H9 (cell line): ENCODE results near the gene CACNA1A. TPM values are rescaled to one million over a fixed set of nuclear protein-coding genes. Genes with fewer than 3 reads are reported as not detected.

Source experiments
- DNase-seq: peaks from one replicate; pipeline ENCODE4 v3.0.0-alpha.2; 2017
- H2AFZ ChIP-seq: one replicate; pipeline ENCODE4 v1.6.1; 2013; ENCODE audit warnings: mild to moderate bottlenecking, low read length, control low read depth, moderate library complexity
- H2AK5ac ChIP-seq: 2 replicates; pipeline ENCODE4 v1.6.1; 2013; ENCODE audit warnings: low read length, control low read depth, mixed read lengths; ENCODE audit not compliant: insufficient read length
- H2BK120ac ChIP-seq: one replicate; pipeline ENCODE4 v1.6.1; 2013; ENCODE audit warnings: low read depth, mild to moderate bottlenecking, low read length, control low read depth, inconsistent platforms; ENCODE audit not compliant: poor library complexity, severe bottlenecking
- H2BK12ac ChIP-seq: 2 replicates; pipeline ENCODE4 v1.6.1; 2013; ENCODE audit warnings: low read length, control low read depth, mixed read lengths, low read depth; ENCODE audit not compliant: insufficient read length
- H2BK15ac ChIP-seq: 2 replicates; pipeline ENCODE4 v1.6.1; 2013; ENCODE audit warnings: low read depth, low read length, control low read depth
- H2BK20ac ChIP-seq: one replicate; pipeline ENCODE4 v1.6.1; 2013; ENCODE audit warnings: low read depth, mild to moderate bottlenecking, low read length, control low read depth, inconsistent platforms; ENCODE audit not compliant: poor library complexity, severe bottlenecking
- H2BK5ac ChIP-seq: 2 replicates; pipeline ENCODE4 v1.6.1; 2013; ENCODE audit warnings: low read length, control low read depth, mixed read lengths; ENCODE audit not compliant: insufficient read length
- H3K14ac ChIP-seq: 2 replicates; pipeline ENCODE4 v1.6.1; 2013; ENCODE audit warnings: low read length, control low read depth; ENCODE audit not compliant: insufficient read depth
- H3K18ac ChIP-seq: 2 replicates; pipeline ENCODE4 v1.6.1; 2013; ENCODE audit warnings: low read depth, mild to moderate bottlenecking, mixed read lengths, low read length, control low read depth; ENCODE audit not compliant: insufficient read length
- H3K23ac ChIP-seq: 2 replicates; pipeline ENCODE4 v1.6.1; 2013; ENCODE audit warnings: low read length, control low read depth, mixed read lengths, low read depth; ENCODE audit not compliant: insufficient read length
- H3K23me2 ChIP-seq: 2 replicates; pipeline ENCODE4 v1.6.1; 2013; ENCODE audit warnings: low read depth, mild to moderate bottlenecking, mixed read lengths, low read length, control low read depth; ENCODE audit not compliant: insufficient read length, poor library complexity, severe bottlenecking
- H3K27ac ChIP-seq: 2 replicates; pipeline ENCODE4 v1.5.1; 2013; ENCODE audit warnings: low read length, control low read depth, mixed read lengths, low read depth; ENCODE audit not compliant: insufficient read length
- H3K27me3 ChIP-seq: 2 replicates; pipeline ENCODE4 v1.6.1; 2013; ENCODE audit warnings: low read length, control low read depth, inconsistent platforms; ENCODE audit not compliant: insufficient read depth
- H3K4ac ChIP-seq: 2 replicates; pipeline ENCODE4 v1.6.1; 2013; ENCODE audit warnings: low read depth, mild to moderate bottlenecking, control low read depth, inconsistent platforms, low read length, moderate library complexity
- H3K4me1 ChIP-seq: 2 replicates; pipeline ENCODE4 v1.6.1; 2013; ENCODE audit warnings: low read length, control low read depth, inconsistent platforms; ENCODE audit not compliant: insufficient read depth
- H3K4me2 ChIP-seq: 2 replicates; pipeline ENCODE4 v1.6.1; 2013; ENCODE audit warnings: low read length, control low read depth, mixed read lengths; ENCODE audit not compliant: insufficient read length, insufficient read depth
- H3K56ac ChIP-seq: 2 replicates; pipeline ENCODE4 v1.6.1; 2013; ENCODE audit warnings: low read depth, mild to moderate bottlenecking, mixed read lengths, low read length, control low read depth; ENCODE audit not compliant: insufficient read length
- H3K79me1 ChIP-seq: 2 replicates; pipeline ENCODE4 v1.6.1; 2013; ENCODE audit warnings: low read depth, mild to moderate bottlenecking, moderate library complexity, low read length, control low read depth, inconsistent platforms; ENCODE audit not compliant: insufficient read depth, poor library complexity, severe bottlenecking
- H3K79me2 ChIP-seq: 2 replicates; pipeline ENCODE4 v1.6.1; 2013; ENCODE audit warnings: low read length, control low read depth, inconsistent platforms; ENCODE audit not compliant: insufficient read depth
- H3K9ac ChIP-seq: 2 replicates; pipeline ENCODE4 v1.6.1; 2013; ENCODE audit warnings: low read length, control low read depth, mixed read lengths; ENCODE audit not compliant: insufficient read length; ENCODE audit errors: extremely low read depth
- H3K9me3 ChIP-seq: one replicate; pipeline ENCODE4 v1.6.1; 2013; ENCODE audit warnings: low read depth, low read length, inconsistent platforms; ENCODE audit not compliant: control insufficient read depth
- H3T11ph ChIP-seq: one replicate; pipeline ENCODE4 v1.6.1; 2013; ENCODE audit warnings: mild to moderate bottlenecking, low read length, control low read depth, inconsistent platforms
- H4K20me1 ChIP-seq: one replicate; pipeline ENCODE4 v1.6.1; 2013; ENCODE audit not compliant: control insufficient read depth, insufficient read length, insufficient read depth
- H4K5ac ChIP-seq: 2 replicates; pipeline ENCODE4 v1.6.1; 2013; ENCODE audit warnings: low read depth, mild to moderate bottlenecking, mixed read lengths, low read length, control low read depth; ENCODE audit not compliant: insufficient read length
- H4K8ac ChIP-seq: replicated peaks from 2 replicates; pipeline ENCODE4 v1.6.1; 2013; ENCODE audit warnings: low read length, control low read depth, mixed read lengths, low read depth; ENCODE audit not compliant: insufficient read length
- H4K91ac ChIP-seq: 2 replicates; pipeline ENCODE4 v1.6.1; 2013; ENCODE audit warnings: low read depth, mild to moderate bottlenecking, moderate library complexity, mixed read lengths, low read length, control low read depth; ENCODE audit not compliant: insufficient read length
- H3K27ac Mint-ChIP-seq, 3 experiments: 2 replicates in 2 of 3; 3 replicates in 1 of 3; pipeline ENCODE4 v1.8.0; 2020 to 2021; ENCODE audit warnings: mixed read lengths in 3 of 3, mild to moderate bottlenecking in 1 of 3, moderate library complexity in 1 of 3
- H3K27me3 Mint-ChIP-seq: 2 replicates; pipeline ENCODE4 v1.8.0; 2021; ENCODE audit warnings: low read depth, mild to moderate bottlenecking, moderate library complexity, mixed read lengths
- H3K36me3 Mint-ChIP-seq, 3 experiments: 2 replicates in 2 of 3; 3 replicates in 1 of 3; pipeline ENCODE4 v1.8.0; 2020 to 2021; ENCODE audit warnings: low read depth in 3 of 3, mixed read lengths in 3 of 3; ENCODE audit not compliant: insufficient read depth in 1 of 3
- H3K4me1 Mint-ChIP-seq, 2 experiments: 2 replicates each; pipeline ENCODE4 v1.8.0; 2020; ENCODE audit warnings: mixed read lengths in 2 of 2
- H3K4me3 Mint-ChIP-seq, 2 experiments: 2 replicates in 1 of 2; 3 replicates in 1 of 2; pipeline ENCODE4 v1.8.0; 2020 to 2021; ENCODE audit warnings: mild to moderate bottlenecking in 2 of 2, mixed read lengths in 2 of 2, moderate library complexity in 1 of 2
- H3K9me3 Mint-ChIP-seq, 2 experiments: 2 replicates in 1 of 2; 3 replicates in 1 of 2; pipeline ENCODE4 v1.8.0; 2020; ENCODE audit warnings: mild to moderate bottlenecking in 2 of 2, mixed read lengths in 2 of 2, moderate library complexity in 1 of 2
- WGBS: extraction: QIAGEN DNeasy Blood & Tissue Kit; methylation state at CpG from one replicate; pipeline ENCODE4 v1.1.7; 2013; ENCODE audit warnings: missing lambda C conversion rate, low lambda C conversion rate, mixed read lengths; ENCODE audit not compliant: insufficient read length; ENCODE audit errors: extremely low coverage; 5-methylcytosine and 5-hydroxymethylcytosine counted together
- total RNA-seq: library from RNA; stranded (reverse); gene quantifications from 2 replicates; pipeline ENCODE4 v1.2.1, GENCODE V29; 2021
- TF ChIP-seq, protein P1 (sequence below): fragments of 200-600 bp; sonication (generic); conservative IDR thresholded peaks from 3 replicates; pipeline ENCODE4 v1.8.0; 2021; ENCODE audit warnings: antibody characterized with exemption, mild to moderate bottlenecking

CACNA1A gene
- total RNA-seq, 1 experiment from 2014 or later: 8.0 TPM

DNA sequence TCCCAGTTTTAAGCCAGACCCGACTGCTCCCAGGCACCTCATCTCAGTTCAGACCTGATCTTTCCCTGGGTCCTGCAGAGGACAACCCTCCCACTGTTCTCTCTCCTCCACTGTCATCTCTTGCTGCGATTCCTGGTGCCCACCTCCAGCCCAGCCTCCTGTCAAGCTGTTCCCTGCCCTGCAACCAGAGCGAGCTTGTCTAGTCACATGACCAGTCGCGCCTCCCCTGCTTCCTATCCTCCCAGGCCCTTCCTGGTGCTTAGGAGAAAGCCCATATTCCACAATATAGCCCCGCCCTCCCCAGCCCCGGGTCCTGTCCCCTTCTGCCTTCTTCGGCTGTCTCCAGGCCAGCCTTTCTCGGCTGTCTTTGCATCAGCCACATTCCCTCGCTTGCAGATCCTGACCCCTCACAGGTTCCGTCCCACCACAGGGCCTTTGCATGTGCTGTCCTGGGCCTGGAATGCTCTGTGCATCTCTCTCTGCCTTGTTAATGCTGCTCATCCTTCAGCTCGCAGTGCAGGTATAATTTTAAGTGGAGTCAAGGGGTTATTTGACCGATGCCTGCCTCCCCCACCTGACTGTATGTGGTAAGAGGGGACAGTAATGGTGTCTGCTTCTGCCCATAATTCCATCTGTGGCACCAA, 267.3 kb downstream of the CACNA1A start:
- Histone ChIP-seq H3K27ac (no peak overlapping the region), H4K91ac (no peak overlapping the region), H2BK15ac (no peak overlapping the region), H3K79me2 (no peaks in the 10 kb centered on the region), H4K20me1 (peaks cover 3% of the 10 kb centered on the region), H2BK20ac (no peak overlapping the region), H3K27me3 (no peaks in the 10 kb centered on the region), H2AK5ac (no peak overlapping the region), H3K4me1 (peaks cover 3% of the 10 kb centered on the region; the same call in 1 of the 2 replicates), H2BK5ac (no peak overlapping the region), H3K79me1 (no peaks in the 10 kb centered on the region), H3K4ac (no peak overlapping the region), H3T11ph (no peak overlapping the region), H3K14ac (no peak overlapping the region; the same call in 1 of the 2 replicates), H2BK120ac (no peak overlapping the region), H2BK12ac (no peak overlapping the region), H3K23ac (no peak overlapping the region), H3K23me2 (no peaks in the 10 kb centered on the region), H2AFZ (no peak overlapping the region), H3K9me3 (no peaks in the 10 kb centered on the region), H3K56ac (no peak overlapping the region), H3K9ac (no peak overlapping the region), H4K5ac (no peak overlapping the region), H3K18ac (no peak overlapping the region), H4K8ac (no peak overlapping the region), H3K4me2 (no peak overlapping the region)
- TF ChIP-seq, protein P1, sequence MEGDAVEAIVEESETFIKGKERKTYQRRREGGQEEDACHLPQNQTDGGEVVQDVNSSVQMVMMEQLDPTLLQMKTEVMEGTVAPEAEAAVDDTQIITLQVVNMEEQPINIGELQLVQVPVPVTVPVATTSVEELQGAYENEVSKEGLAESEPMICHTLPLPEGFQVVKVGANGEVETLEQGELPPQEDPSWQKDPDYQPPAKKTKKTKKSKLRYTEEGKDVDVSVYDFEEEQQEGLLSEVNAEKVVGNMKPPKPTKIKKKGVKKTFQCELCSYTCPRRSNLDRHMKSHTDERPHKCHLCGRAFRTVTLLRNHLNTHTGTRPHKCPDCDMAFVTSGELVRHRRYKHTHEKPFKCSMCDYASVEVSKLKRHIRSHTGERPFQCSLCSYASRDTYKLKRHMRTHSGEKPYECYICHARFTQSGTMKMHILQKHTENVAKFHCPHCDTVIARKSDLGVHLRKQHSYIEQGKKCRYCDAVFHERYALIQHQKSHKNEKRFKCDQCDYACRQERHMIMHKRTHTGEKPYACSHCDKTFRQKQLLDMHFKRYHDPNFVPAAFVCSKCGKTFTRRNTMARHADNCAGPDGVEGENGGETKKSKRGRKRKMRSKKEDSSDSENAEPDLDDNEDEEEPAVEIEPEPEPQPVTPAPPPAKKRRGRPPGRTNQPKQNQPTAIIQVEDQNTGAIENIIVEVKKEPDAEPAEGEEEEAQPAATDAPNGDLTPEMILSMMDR: no peak
- peaks cover 16 to 17% of the 10 kb centered on the region in 2 experiments for H3K9me3 Mint-ChIP-seq
- peaks cover 1% of the 10 kb centered on the region for H3K27me3 Mint-ChIP-seq
- H3K36me3 Mint-ChIP-seq: peaks cover 9 to 22% (median 13%) of the 10 kb centered on the region in 3 experiments
- peaks cover 21 to 27% of the 10 kb centered on the region in 2 experiments for H3K4me1 Mint-ChIP-seq
- no CpG with 5 or more reads among the region's 13 CpGs for WGBS
- DNase-seq: no peak
- H3K4me3 Mint-ChIP-seq: no peak overlapping the region
- H3K27ac Mint-ChIP-seq: no peak overlapping the region
